Bronchial epithelial cell (primary cell): ENCODE data around the gene TMC3. TPM values are rescaled to one million over a fixed set of nuclear protein-coding genes. Genes with fewer than 3 reads are reported as not detected.

Experiments
- DNase-seq: peaks from one replicate; pipeline ENCODE4 v3.0.0-alpha.2; 2010; ENCODE audit warnings: low read depth
- FAIRE-seq: peaks from 2 replicates; lab custom pipeline; 2011; peaks lifted over from hg19 to GRCh38; lab: Jason Lieb, UNC
- H3K27me3 ChIP-seq: 2 replicates; pipeline ENCODE4 v1.5.1; 2011; ENCODE audit warnings: low read length; ENCODE audit not compliant: control insufficient read depth, insufficient read depth
- H3K36me3 ChIP-seq: 2 replicates; pipeline ENCODE4 v1.5.1; 2011; ENCODE audit warnings: low read length; ENCODE audit not compliant: control insufficient read depth, insufficient read depth
- H3K4me3 ChIP-seq: 2 replicates; pipeline ENCODE4 v1.5.1; 2011; ENCODE audit warnings: mild to moderate bottlenecking, low read depth, low read length, control low read depth
- CTCF ChIP-seq: IDR thresholded peaks from 2 replicates; pipeline ENCODE4 v1.5.1; 2011; ENCODE audit warnings: mild to moderate bottlenecking, moderate library complexity, low read length, control low read depth, inconsistent platforms; ENCODE audit not compliant: insufficient read depth, severe bottlenecking
- total RNA-seq: library from RNA; depleted of rRNA; stranded (reverse); fragments of >200 nt; gene quantifications from 2 replicates; pipeline ENCODE4 v1.2.1, GENCODE V29; 2014

TMC3 gene
- total RNA-seq, 1 donor from 2014 or later: not detected

GRCh38 chr15:81361891-81362290, 12.1 kb downstream of the TMC3 start:
- DNase-seq: no peak
- FAIRE-seq: no peak
- TF ChIP-seq CTCF: no peak
- Histone ChIP-seq H3K27me3 (no peaks in the 10 kb centered on the region), H3K36me3 (no peaks in the 10 kb centered on the region), H3K4me3 (no peak overlapping the region)

GRCh38 chr15:81360491-81360890, 13.5 kb downstream of the TMC3 start:
- FAIRE-seq: no peak

GRCh38 chr15:81358248-81358647, 15.8 kb downstream of the TMC3 start:
- no peak overlapping the region for H3K4me3 ChIP-seq
- no peaks in the 10 kb centered on the region for H3K27me3 ChIP-seq
- no peak for FAIRE-seq
- H3K36me3 ChIP-seq: no peaks in the 10 kb centered on the region
- DNase-seq: no peak
- TF ChIP-seq CTCF: no peak

More at GRCh38 chr15:81360491-81360890, 13.5 kb downstream of the TMC3 start:
- TF ChIP-seq CTCF: no peak
- no peaks in the 10 kb centered on the region for H3K27me3 ChIP-seq
- no peak for DNase-seq
- H3K36me3 ChIP-seq: no peaks in the 10 kb centered on the region
- no peak overlapping the region for H3K4me3 ChIP-seq

GRCh38 chr15:81357180-81357686, 16.8 kb downstream of the TMC3 start:
- Histone ChIP-seq H3K4me3 (no peak overlapping the region), H3K36me3 (no peaks in the 10 kb centered on the region), H3K27me3 (no peaks in the 10 kb centered on the region)
- FAIRE-seq (no peak), DNase-seq (no peak)
- no peak for TF ChIP-seq CTCF

GRCh38 chr15:81356252-81356651, 17.8 kb downstream of the TMC3 start:
- no peak for FAIRE-seq
- TF ChIP-seq CTCF: no peak

GRCh38 chr15:81351651-81352050, 22.4 kb downstream of the TMC3 start:
- Histone ChIP-seq H3K36me3 (no peaks in the 10 kb centered on the region), H3K27me3 (no peaks in the 10 kb centered on the region), H3K4me3 (no peak overlapping the region)
- DNase-seq (no peak), FAIRE-seq (no peak)
- TF ChIP-seq CTCF: no peak

More at GRCh38 chr15:81356252-81356651, 17.8 kb downstream of the TMC3 start:
- H3K36me3 ChIP-seq: no peaks in the 10 kb centered on the region
- H3K27me3 ChIP-seq: no peaks in the 10 kb centered on the region
- no peak for DNase-seq
- no peak overlapping the region for H3K4me3 ChIP-seq
